GM12873 (cell line): ENCODE data around the gene RNF175.

Experiments used
- CTCF ChIP-seq: IDR thresholded peaks from 2 replicates; pipeline ENCODE4 v1.5.1; 2012; ENCODE audit warnings: low read depth, mild to moderate bottlenecking, moderate library complexity, low read length, control low read depth; ENCODE audit not compliant: insufficient read depth; ENCODE audit errors: missing control alignments

Gene RNF175

DNA sequence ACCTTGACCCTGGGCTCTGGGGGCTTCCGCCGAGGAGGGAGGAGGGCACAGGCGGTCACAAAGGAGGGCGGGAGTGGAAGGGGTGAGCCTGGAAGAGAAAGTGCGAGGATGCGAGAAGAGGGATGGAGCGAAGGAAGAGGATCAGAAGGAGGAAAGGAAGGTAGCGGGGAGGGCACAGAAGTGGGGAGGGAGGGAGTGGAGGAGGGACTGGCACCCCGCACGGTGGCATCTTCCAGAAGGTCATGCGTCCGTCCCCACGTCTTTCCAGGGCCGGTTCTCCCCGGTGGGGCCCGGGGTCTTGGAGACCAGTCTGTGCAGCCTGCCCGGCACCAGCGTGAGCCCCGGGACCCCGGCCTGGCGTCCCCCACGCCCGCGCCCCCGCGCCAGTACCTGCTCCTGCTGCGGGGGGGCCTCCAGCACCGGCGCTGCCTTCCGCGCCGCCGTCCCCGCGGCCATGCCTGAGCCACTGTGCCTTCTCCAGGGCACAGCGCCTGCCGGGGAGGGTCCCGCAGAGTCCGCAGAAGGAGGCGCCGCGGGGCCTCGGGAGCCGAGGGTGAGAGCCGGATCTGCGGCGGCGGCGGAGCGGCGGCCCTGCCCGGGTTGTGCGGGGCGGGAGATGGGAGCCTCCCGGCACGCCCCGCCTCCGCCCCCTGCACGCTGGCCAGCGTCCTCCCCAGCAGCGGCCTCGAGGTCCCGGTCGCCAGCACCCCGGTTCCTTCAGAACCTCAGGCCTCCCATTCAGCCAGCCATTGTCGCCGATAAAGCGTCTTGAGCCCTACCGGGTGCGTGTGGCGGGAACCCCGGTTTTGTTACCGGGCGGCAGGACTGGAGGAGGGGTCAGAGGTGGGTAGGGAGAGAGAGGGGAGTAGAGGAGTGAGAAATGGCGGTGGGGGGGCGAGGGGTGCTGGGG, at the start of gene RNF175:
RNF175 (minus strand) TSS at position 618 of the 910 bp plus-strand sequence; CDS start at position 456, 162 bp downstream.
- TF ChIP-seq CTCF: no peak

DNA sequence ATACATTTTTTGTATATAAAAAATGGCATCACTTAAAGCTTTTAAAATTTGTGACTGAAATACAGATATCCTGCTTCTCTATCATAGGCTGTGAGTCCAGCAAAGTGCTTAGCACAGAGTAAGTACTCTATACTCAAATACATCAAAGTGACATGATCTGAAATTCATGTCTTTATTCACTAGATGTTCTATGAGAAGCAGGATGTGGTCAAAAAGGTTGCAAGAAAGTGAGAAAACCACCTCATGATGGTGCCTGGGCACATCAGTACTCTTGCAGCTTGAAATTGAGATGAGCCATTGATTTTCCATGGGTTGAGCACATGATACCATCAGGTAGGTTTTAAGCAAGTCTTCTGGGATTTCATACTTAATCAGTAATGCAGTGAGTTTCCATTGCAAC, 49.5 kb upstream of the RNF175 start:
- TF ChIP-seq CTCF: no peak

- TF ChIP-seq CTCF: no peak
Measured at GRCh38 chr4:153808175-153808574, 48.4 kb upstream of the RNF175 start.

DNA sequence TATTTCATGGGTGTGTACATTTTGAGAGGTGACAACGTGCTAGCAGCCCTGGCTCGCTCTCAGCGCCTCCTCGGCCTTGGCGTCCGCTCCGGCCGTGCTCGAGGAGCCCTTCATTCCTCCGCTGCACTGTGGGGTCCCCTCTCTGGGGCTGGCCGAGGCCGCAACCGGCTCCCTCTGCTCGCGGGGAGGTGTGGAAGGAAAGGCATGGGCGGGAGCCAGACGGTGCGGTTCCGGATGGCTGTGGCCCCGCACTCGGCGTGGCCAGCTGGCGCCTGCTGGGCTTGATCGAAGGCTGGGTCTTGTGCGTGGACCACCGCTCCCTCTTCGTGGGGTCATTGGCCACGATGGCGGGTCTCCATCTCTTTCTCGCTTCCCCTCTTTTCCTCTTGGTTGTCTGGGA, 46.2 kb upstream of the RNF175 start:
- TF ChIP-seq CTCF: no peak

DNA sequence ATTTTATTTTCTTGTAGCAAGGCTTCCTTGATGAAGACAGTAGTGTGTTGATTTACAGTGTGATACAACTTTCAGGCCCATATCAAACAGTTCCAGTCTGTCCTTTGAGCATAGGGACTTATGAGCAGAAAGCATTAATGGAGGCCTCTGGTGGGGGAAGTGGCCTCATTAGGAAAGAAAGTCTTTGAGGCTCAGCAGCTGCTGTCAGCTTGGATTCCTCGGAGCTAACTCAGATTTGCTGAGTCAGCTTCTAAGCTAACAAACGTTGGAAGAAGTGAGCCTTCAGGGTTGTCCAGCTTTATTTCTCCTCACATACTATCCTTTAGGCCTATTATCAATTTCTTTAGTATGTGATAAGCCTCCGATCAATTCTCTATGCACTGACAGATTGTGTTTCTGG, 44.9 kb upstream of the RNF175 start:
- TF ChIP-seq CTCF: no peak

DNA sequence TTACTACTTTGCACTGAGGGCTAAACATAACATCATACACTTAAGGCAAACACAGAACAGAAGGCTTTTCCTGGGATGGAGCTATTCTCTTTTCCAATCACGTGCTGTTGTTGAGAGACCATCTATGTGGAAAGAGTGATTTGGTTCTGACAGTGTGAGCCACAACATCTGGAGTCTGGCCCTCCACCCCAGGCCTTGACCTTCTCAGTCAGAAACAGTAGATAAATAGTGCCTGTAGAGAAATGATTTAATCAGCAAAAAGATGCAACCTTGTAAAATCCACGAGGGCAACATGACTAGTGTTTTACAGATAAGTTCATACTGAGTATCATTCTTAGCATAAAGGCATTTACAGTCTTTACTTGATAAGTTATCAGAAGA, 39.9 kb upstream of the RNF175 start:
- no peak for TF ChIP-seq CTCF

- TF ChIP-seq CTCF: no peak
Measured at GRCh38 chr4:153798901-153799693, 39.3 kb upstream of the RNF175 start.
